Stimulated activated CD4-positive, alpha-beta T cell treated with anti-CD3 and anti-CD28 coated beads, Interleukin-1b, Interleukin-23, amount 100 ng/mL, for 48 hours (primary cell): ENCODE measurements around the gene ABTB2.
A peak's percentile ranks its signal among the peaks of the same experiment; 100 is the strongest.

ENCODE experiments used
- DNase-seq: peaks from one replicate; pipeline ENCODE4 v3.0.0-alpha.2; 2020

The ABTB2 gene

GRCh38 chr11:34206407-34207300 is 151.2 kb downstream of the ABTB2 start:
- no peak for DNase-seq

- DNase-seq, result no peak
Observed at GRCh38 chr11:34205326-34206035, 152.3 kb downstream of the ABTB2 start.

- DNase-seq, result no peak
Observed at GRCh38 chr11:34204396-34205279, 153.2 kb downstream of the ABTB2 start.

GRCh38 chr11:34203377-34203871 is 154.4 kb downstream of the ABTB2 start:
- no peak for DNase-seq

- DNase-seq, result no peak
Observed at GRCh38 chr11:34201129-34201528, 156.7 kb downstream of the ABTB2 start.

- no peak for DNase-seq
Observed at GRCh38 chr11:34199525-34199924, 158.3 kb downstream of the ABTB2 start.

GRCh38 chr11:34198523-34198922 is 159.3 kb downstream of the ABTB2 start:
- DNase-seq, result no peak

- DNase-seq, result no peak
Observed at GRCh38 chr11:34197256-34197655, 160.6 kb downstream of the ABTB2 start.

- DNase-seq, result no peak
Observed at GRCh38 chr11:34194576-34195335, 163.1 kb downstream of the ABTB2 start.

GRCh38 chr11:34192481-34193401 is 165.1 kb downstream of the ABTB2 start:
- DNase-seq, result peak; percentile 53

GRCh38 chr11:34191578-34191977 is 166.2 kb downstream of the ABTB2 start:
- no peak for DNase-seq

- DNase-seq, result no peak
Observed at GRCh38 chr11:34190192-34191139, 167.3 kb downstream of the ABTB2 start.

- no peak for DNase-seq
Observed at GRCh38 chr11:34189191-34189590, 168.6 kb downstream of the ABTB2 start.

GRCh38 chr11:34188181-34188580 is 169.6 kb downstream of the ABTB2 start:
- DNase-seq, result no peak

- DNase-seq, result no peak
Observed at GRCh38 chr11:34185926-34186841, 171.6 kb downstream of the ABTB2 start.

- no peak for DNase-seq
Observed at GRCh38 chr11:34184505-34185015, 173.2 kb downstream of the ABTB2 start.

GRCh38 chr11:34183848-34184391 is 173.9 kb downstream of the ABTB2 start:
- DNase-seq, result no peak
